Hematopoietic multipotent progenitor cell treated with erythropoietin and hydrocortisone succinate and interleukin-3 and kit ligand, for 15 days (in vitro differentiated cells): ENCODE results near the gene TRIM17.

Experiments
- DNase-seq: peaks from one replicate; pipeline ENCODE4 v3.0.0-alpha.2; 2015; ENCODE audit warnings: low spot score

The TRIM17 gene

GRCh38 chr1:228378090-228378872 lies 38.4 kb downstream of the TRIM17 start:
- no peak for DNase-seq

- DNase-seq = no peak
These were observed 39.0 kb downstream of the TRIM17 start for GRCh38 chr1:228377664-228378089.

GRCh38 chr1:228376651-228377631 lies 39.7 kb downstream of the TRIM17 start:
- DNase-seq = no peak

GRCh38 chr1:228376262-228376628 lies 40.4 kb downstream of the TRIM17 start:
- no peak for DNase-seq

DNA sequence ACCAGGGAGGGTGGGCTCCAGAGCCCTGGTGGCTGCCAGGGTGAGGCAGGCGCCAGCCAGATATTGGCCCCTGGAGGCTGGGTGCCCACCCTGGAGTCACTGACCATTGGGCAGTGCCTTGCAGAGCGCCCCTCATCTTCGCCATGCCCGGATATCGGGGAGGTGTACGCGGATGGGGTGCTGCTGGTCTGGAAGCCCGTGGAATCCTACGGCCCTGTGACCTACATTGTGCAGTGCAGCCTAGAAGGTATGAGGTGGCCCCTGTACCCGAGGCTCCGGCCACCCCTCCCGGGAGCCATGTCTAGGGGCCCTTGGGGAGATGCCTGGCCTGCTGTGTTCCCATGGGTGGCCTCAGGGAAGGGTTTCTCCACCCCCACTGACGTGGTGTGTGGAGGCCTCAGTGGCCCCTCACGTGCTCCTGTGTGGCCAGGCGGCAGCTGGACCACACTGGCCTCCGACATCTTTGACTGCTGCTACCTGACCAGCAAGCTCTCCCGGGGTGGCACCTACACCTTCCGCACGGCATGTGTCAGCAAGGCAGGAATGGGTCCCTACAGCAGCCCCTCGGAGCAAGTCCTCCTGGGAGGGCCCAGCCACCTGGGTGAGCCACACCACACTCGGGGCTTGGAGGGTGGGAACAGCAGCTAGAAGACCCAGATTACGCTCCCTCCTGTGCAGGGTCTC lies 40.9 kb downstream of the TRIM17 start:
- DNase-seq = no peak

DNA sequence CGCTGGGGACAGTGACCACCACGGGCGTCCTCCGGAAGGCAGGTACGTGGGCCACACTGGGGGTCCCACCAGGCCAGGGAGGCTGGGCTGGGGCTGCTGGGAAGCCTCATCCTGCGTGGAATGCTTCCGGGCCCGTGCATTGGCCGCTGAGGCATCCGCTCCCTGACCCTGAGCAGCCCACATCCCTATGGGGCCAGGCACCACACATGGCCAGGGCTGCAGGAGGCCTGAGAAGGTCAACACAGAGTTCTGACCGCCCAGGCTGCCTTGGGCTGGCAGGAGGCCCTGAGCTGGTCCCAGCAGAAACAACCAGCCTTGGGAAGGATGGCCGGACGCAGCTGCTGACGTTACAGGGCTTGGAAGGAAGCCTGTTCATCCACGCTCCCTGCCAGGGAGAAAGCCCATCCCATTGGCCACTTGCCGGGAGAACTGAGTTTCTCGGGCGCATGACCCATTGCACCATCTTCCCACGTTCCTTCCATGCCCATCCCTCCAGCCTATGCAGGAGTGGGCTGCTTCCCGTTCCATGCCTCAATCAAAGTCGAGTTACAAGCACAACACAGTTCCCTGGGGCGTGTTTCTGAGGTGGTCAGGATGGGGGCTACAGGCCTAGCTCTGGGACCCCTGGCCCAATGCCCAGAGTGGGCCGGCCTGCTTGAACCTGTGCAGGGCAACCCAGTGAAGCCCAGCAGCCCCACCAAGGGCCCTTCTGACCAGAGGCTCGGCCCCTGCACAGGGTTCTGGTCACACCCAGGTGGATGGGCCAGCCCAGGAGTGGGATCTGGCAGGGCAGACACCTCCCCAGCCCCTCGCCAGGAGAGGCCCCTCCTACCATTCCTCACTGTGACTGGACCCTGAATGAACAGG lies 41.7 kb downstream of the TRIM17 start:
- DNase-seq = no peak

DNA sequence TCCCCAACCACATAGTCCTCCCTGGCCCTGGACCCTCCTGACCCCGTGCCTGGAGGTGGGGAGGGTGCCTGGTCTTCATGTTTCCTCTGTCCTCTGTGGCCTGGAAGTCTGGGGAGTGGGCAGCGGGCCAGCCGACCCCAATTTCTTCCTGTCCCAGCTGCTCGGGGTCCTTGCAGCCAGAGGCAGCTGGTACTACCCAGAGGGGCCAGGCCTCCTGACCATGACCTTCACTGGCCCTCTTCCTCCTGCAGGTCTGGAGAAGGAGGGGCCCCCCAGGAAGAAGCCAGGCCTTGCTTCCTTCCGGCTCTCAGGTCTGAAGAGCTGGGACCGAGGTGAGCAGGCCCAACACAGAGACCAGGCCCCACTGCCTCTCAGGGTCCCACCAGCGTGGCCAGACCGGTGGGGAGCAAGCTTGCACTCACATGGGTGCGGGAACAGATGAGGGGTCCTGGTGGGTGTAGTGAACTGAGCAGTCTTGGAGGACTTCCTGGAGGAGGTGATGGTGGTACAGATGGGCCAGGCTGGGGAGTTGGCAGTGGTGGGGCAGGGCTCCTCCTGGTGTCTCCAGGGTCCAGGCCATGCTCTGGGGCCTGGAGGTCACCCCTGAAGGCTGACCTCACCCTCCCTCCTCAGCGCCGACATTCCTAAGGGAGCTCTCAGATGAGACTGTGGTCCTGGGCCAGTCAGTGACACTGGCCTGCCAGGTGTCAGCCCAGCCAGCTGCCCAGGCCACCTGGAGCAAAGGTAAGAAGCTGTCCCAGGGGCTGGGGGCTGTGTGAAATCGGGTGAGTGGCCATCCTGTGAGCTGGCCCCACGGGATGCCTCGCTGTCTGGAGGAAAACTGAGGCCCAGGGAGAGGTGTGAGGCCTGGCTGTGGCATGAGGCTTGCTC lies 42.7 kb downstream of the TRIM17 start:
- no peak for DNase-seq

DNA sequence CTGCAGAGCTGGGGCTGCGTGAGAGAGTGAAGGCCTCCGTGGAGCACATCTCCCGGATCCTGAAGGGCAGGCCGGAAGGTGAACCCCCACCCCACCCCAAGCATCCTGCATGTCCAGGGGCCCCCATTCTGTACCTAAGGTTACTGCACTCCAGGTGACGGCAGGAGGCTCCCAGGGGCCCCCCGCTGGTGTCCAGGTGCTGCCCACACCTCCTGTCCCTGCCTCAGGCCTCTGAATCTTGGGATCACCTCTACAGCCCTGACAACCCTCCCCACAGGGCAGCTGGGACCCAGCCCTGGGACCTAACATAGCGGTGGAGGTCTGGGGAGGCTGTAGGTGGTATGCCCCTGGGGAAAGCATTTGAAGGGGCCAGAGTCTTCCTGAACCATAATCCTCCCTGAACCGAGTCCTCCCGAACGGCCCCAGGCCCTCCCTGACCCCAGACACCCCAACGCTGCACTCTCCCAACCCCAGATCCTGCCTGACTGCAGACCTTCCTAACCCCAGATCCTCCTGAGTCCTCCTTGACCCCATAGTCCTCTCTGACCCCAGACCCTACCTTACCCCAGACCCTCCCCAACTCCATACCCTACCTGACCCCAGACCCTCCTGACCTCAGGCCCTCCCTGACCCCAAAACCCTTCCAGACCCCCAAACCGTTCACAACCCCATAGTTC lies 43.5 kb downstream of the TRIM17 start:
- no peak for DNase-seq

GRCh38 chr1:228372183-228373003 lies 44.3 kb downstream of the TRIM17 start:
- DNase-seq = no peak

DNA sequence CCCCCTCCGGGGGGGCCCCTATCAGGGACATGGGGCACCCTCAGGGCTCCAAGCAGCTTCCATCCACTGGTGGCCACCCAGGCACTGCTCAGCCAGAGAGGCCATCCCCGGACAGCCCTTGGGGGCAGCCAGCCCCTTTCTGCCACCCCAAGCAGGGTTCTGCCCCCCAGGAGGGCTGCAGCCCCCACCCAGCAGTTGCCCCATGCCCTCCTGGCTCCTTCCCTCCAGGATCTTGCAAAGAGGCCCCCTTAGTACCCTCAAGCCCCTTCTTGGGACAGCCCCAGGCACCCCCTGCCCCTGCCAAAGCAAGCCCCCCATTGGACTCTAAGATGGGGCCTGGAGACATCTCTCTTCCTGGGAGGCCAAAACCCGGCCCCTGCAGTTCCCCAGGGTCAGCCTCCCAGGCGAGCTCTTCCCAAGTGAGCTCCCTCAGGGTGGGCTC lies 44.9 kb downstream of the TRIM17 start:
- DNase-seq = no peak

- DNase-seq = no peak
These were observed 45.5 kb downstream of the TRIM17 start for GRCh38 chr1:228370941-228371740.

GRCh38 chr1:228370439-228370940 lies 46.2 kb downstream of the TRIM17 start:
- no peak for DNase-seq

- no peak for DNase-seq
These were observed 46.8 kb downstream of the TRIM17 start for GRCh38 chr1:228369608-228370438.

GRCh38 chr1:228368801-228369607 lies 47.7 kb downstream of the TRIM17 start:
- no peak for DNase-seq

DNA sequence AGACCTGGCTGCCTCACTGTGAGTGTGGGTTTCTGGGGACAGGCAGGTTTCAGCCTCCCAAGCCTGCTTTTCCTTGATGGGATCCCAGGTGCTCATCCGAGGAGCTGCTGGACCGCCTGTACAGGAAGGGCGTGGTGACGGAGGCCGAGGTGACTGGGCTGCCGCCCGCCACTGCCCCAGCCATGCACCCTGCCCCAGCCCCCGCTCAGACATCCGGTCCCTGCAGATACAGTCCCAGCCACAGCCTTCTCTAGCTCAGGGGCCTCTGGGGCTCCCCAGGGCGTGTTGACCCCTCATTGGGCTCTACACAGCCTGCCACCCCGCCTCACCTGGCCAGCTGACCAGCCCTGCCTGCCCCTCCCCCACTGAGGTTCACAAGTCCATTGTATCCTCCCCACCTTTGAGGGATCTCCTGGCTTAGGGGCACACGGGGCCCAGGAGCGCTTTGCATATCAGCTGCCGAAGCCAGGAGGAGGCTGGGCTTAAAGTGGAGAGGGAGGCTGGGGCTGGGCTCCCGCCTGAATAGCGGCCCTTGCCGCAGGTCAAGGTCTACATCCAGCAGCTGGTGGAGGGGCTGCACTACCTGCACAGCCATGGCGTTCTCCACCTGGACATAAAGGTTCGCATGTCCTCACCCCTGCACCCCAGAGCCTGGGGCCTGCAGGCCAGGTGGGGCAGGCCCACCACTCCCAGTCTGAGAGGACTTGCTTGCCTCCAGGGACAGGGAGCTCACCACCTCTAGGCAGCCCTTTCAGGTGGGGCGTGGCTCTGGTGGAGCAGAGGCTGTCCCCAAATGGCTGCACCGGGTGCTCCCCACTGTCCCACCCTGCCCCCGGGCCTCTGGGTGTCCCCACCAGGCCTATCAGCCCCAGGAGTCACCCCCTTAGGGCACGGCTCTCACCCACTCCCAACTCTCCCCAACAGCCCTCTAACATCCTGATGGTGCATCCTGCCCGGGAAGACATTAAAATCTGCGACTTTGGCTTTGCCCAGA lies 48.6 kb downstream of the TRIM17 start:
- no peak for DNase-seq
